ENCODE measurements around the gene TLE5.
A peak's percentile ranks its signal among the peaks of the same experiment; 100 is the strongest.

The TLE5 gene

GRCh38 chr19:3061182-3062161, 823 bp downstream of the TLE5 start:
- DNase-seq = peak; percentile 51 to 60 (median 59)
- Histone ChIP-seq H3K4me1 (ENCODE audit: control insufficient read depth, insufficient read depth, low read length, poor library complexity, severe bottlenecking) (peaks cover 42% of the 10 kb centered on the region), H3K36me3 (ENCODE audit: control insufficient read depth, insufficient read depth, low read length) (peaks cover 38% of the 10 kb centered on the region), H3K27ac (ENCODE audit: insufficient read depth, low read length, poor library complexity, severe bottlenecking) (peak overlapping the region; percentile 74), H3K9me3 (ENCODE audit: control insufficient read depth, low read length) (no peaks in the 10 kb centered on the region), H3K27me3 (replicated peaks; ENCODE audit: control insufficient read depth, insufficient read depth, low read length, poor library complexity, severe bottlenecking) (no peaks in the 10 kb centered on the region), H3K4me3 (ENCODE audit: insufficient read depth, low read depth, low read length, poor library complexity, severe bottlenecking) (peak overlapping the region; percentile 92)

GRCh38 chr19:3060857-3061181, 1.5 kb downstream of the TLE5 start:
- Histone ChIP-seq H3K4me3 (ENCODE audit: insufficient read depth, low read depth, low read length, poor library complexity, severe bottlenecking) (peak overlapping the region; percentile 92), H3K36me3 (ENCODE audit: control insufficient read depth, insufficient read depth, low read length) (peaks cover 45% of the 10 kb centered on the region), H3K27me3 (replicated peaks; ENCODE audit: control insufficient read depth, insufficient read depth, low read length, poor library complexity, severe bottlenecking) (no peaks in the 10 kb centered on the region), H3K27ac (ENCODE audit: insufficient read depth, low read length, poor library complexity, severe bottlenecking) (peak overlapping the region; percentile 74), H3K9me3 (ENCODE audit: control insufficient read depth, low read length) (no peaks in the 10 kb centered on the region), H3K4me1 (ENCODE audit: control insufficient read depth, insufficient read depth, low read length, poor library complexity, severe bottlenecking) (peaks cover 42% of the 10 kb centered on the region)
- DNase-seq = no peak

DNA sequence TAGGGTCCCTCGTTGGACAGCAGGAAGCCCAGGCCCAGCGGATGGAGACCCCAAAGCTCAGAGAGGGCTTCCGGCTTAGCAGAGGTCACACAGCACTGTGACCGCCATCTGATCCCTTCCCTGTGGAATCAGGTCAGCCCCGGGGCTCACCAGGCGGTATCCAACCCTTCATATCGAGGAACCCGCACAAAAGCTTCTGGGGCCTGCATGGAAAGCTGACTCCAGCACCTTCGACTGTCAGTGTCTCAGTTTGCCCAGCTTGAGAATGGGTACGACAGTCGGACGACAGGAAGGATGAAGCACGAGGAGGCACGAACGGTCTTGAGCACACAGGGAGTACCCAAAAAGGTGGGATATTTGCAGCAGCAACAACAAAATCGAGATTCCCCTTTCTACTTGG, 2.6 kb downstream of the TLE5 start:
- no peak for DNase-seq
- Histone ChIP-seq H3K36me3 (ENCODE audit: control insufficient read depth, insufficient read depth, low read length) (peaks cover 56% of the 10 kb centered on the region), H3K9me3 (ENCODE audit: control insufficient read depth, low read length) (no peaks in the 10 kb centered on the region), H3K4me1 (ENCODE audit: control insufficient read depth, insufficient read depth, low read length, poor library complexity, severe bottlenecking) (peaks cover 42% of the 10 kb centered on the region), H3K4me3 (ENCODE audit: insufficient read depth, low read depth, low read length, poor library complexity, severe bottlenecking) (peak overlapping the region; percentile 2), H3K27ac (ENCODE audit: insufficient read depth, low read length, poor library complexity, severe bottlenecking) (peak overlapping the region; percentile 26), H3K27me3 (replicated peaks; ENCODE audit: control insufficient read depth, insufficient read depth, low read length, poor library complexity, severe bottlenecking) (no peaks in the 10 kb centered on the region)

DNA sequence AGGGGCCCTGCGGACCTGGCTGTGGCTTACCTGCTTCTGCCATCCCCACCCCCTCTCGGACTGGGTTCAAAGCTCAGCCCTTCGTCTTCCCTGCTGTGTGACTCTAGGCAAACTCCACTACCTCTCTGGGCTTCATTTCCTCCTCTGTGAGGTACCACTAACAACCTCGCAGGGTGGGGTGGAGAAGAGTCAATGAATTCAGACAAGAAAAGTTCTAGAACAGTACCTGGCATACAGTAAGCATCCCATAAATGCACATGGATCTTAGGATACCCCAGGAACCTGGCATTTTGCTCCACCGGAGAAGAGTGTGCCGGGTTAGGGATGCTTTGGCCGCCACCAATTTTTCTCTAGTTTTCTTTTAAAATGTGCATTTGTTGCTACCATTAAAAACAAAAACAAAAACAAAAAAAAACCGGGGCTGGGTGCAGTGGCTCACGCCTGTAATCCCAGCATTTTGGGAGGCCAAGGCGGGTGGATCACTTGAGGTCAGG, 3.4 kb downstream of the TLE5 start:
- no peak for DNase-seq
- Histone ChIP-seq H3K4me1 (ENCODE audit: control insufficient read depth, insufficient read depth, low read length, poor library complexity, severe bottlenecking) (peaks cover 42% of the 10 kb centered on the region), H3K36me3 (ENCODE audit: control insufficient read depth, insufficient read depth, low read length) (peaks cover 63% of the 10 kb centered on the region), H3K9me3 (ENCODE audit: control insufficient read depth, low read length) (no peaks in the 10 kb centered on the region), H3K27me3 (replicated peaks; ENCODE audit: control insufficient read depth, insufficient read depth, low read length, poor library complexity, severe bottlenecking) (no peaks in the 10 kb centered on the region), H3K27ac (ENCODE audit: insufficient read depth, low read length, poor library complexity, severe bottlenecking) (peak overlapping the region; percentile 2), H3K4me3 (ENCODE audit: insufficient read depth, low read depth, low read length, poor library complexity, severe bottlenecking) (no peak overlapping the region)

- peaks cover 65% of the 10 kb centered on the region for H3K36me3 ChIP-seq (ENCODE audit: control insufficient read depth, insufficient read depth, low read length)
- no peak overlapping the region for H3K4me3 ChIP-seq (ENCODE audit: insufficient read depth, low read depth, low read length, poor library complexity, severe bottlenecking)
- no peaks in the 10 kb centered on the region for H3K9me3 ChIP-seq (ENCODE audit: control insufficient read depth, low read length)
- H3K27me3 ChIP-seq (replicated peaks; ENCODE audit: control insufficient read depth, insufficient read depth, low read length, poor library complexity, severe bottlenecking) = no peaks in the 10 kb centered on the region
- no peak for DNase-seq
- peaks cover 38% of the 10 kb centered on the region for H3K4me1 ChIP-seq (ENCODE audit: control insufficient read depth, insufficient read depth, low read length, poor library complexity, severe bottlenecking)
- H3K27ac ChIP-seq (ENCODE audit: insufficient read depth, low read length, poor library complexity, severe bottlenecking) = peak overlapping the region; percentile 2
Measured at GRCh38 chr19:3058009-3058820, 4.1 kb downstream of the TLE5 start.

GRCh38 chr19:3057275-3057714, 5.0 kb downstream of the TLE5 start:
- DNase-seq = no peak
- H3K9me3 ChIP-seq (ENCODE audit: control insufficient read depth, low read length) = no peaks in the 10 kb centered on the region
- H3K27me3 ChIP-seq (replicated peaks; ENCODE audit: control insufficient read depth, insufficient read depth, low read length, poor library complexity, severe bottlenecking) = no peaks in the 10 kb centered on the region
- H3K36me3 ChIP-seq (ENCODE audit: control insufficient read depth, insufficient read depth, low read length) = peaks cover 69% of the 10 kb centered on the region
- peak overlapping the region; percentile 11 for H3K27ac ChIP-seq (ENCODE audit: insufficient read depth, low read length, poor library complexity, severe bottlenecking)
- no peak overlapping the region for H3K4me3 ChIP-seq (ENCODE audit: insufficient read depth, low read depth, low read length, poor library complexity, severe bottlenecking)
- peaks cover 37% of the 10 kb centered on the region for H3K4me1 ChIP-seq (ENCODE audit: control insufficient read depth, insufficient read depth, low read length, poor library complexity, severe bottlenecking)

DNA sequence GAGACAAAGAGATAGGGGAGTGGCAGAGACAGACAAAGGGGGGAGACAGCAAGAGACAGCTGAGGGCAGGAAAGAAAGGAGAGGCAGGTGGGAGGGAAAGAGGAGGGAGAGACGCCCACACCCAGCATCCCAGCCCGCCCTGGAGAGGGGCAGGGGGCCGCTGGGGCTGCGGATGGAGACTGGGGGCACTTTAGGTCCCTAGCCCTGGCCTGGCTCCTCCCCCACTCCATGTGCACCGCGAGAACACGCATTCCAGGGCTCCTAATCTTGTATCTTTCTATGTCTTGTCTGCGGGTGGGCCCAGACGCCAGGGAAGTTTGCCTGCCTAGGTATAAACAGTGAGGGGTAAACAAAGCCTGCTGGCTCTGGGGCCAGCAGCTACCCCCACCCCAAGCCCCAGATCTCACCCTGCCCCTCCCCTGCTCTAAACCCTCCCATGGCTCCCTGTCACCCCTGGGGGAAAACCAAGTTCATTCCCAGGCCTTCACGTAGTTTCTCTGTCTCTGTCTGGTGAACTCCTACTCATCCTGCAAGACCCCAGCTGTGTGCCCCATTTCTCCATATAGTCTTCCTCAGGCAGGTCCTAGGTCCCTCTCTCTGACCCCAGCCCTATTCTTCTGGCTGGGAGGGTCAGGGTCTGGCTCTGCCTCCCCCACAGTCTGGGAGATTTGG, 5.7 kb downstream of the TLE5 start:
- H3K4me3 ChIP-seq (ENCODE audit: insufficient read depth, low read depth, low read length, poor library complexity, severe bottlenecking) = no peak overlapping the region
- no peaks in the 10 kb centered on the region for H3K27me3 ChIP-seq (replicated peaks; ENCODE audit: control insufficient read depth, insufficient read depth, low read length, poor library complexity, severe bottlenecking)
- H3K27ac ChIP-seq (ENCODE audit: insufficient read depth, low read length, poor library complexity, severe bottlenecking) = no peak overlapping the region
- no peaks in the 10 kb centered on the region for H3K9me3 ChIP-seq (ENCODE audit: control insufficient read depth, low read length)
- no peak for DNase-seq
- peaks cover 37% of the 10 kb centered on the region for H3K4me1 ChIP-seq (ENCODE audit: control insufficient read depth, insufficient read depth, low read length, poor library complexity, severe bottlenecking)
- H3K36me3 ChIP-seq (ENCODE audit: control insufficient read depth, insufficient read depth, low read length) = peaks cover 69% of the 10 kb centered on the region

DNA sequence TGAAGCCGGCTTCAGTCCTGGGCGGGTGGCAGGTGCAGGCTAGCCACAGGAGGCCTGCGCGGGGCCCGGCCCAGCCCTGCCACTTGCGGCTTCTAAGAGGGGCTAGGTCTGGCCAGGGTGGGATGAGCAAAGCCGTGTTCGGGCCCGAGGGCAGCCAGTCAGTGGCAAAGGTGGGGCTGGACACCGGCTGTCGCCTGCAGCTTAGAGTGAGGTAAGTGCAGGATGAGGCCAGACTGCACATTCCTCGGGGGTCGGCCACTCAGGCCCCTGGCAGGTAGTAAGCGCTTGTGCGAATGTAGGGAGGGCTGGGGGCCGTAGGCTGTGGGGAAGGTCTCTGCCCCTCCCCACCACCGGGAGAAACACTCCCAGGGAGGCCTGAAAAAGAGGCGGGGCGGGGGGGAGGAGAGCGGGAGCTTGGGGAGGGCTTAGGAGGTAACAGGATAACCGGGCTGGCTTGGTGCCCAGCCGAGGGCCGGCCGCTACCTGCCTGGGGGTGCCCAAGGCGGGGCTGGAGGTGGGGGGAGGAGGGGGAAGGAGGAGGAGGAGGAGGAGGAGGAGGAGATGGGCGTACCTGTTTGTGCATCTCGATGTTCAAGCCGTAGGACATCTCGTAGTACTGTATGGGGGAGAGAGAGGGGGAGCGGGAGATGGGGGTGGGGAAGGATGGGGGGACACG, 6.4 kb downstream of the TLE5 start:
- no peaks in the 10 kb centered on the region for H3K27me3 ChIP-seq (replicated peaks; ENCODE audit: control insufficient read depth, insufficient read depth, low read length, poor library complexity, severe bottlenecking)
- H3K4me1 ChIP-seq (ENCODE audit: control insufficient read depth, insufficient read depth, low read length, poor library complexity, severe bottlenecking) = peaks cover 35% of the 10 kb centered on the region
- peaks cover 69% of the 10 kb centered on the region for H3K36me3 ChIP-seq (ENCODE audit: control insufficient read depth, insufficient read depth, low read length)
- no peak for DNase-seq
- H3K9me3 ChIP-seq (ENCODE audit: control insufficient read depth, low read length) = no peaks in the 10 kb centered on the region
- H3K4me3 ChIP-seq (ENCODE audit: insufficient read depth, low read depth, low read length, poor library complexity, severe bottlenecking) = no peak overlapping the region
- no peak overlapping the region for H3K27ac ChIP-seq (ENCODE audit: insufficient read depth, low read length, poor library complexity, severe bottlenecking)

GRCh38 chr19:3054972-3055740, 7.1 kb downstream of the TLE5 start:
- Histone ChIP-seq H3K4me3 (ENCODE audit: insufficient read depth, low read depth, low read length, poor library complexity, severe bottlenecking) (no peak overlapping the region), H3K27ac (ENCODE audit: insufficient read depth, low read length, poor library complexity, severe bottlenecking) (no peak overlapping the region), H3K27me3 (replicated peaks; ENCODE audit: control insufficient read depth, insufficient read depth, low read length, poor library complexity, severe bottlenecking) (no peaks in the 10 kb centered on the region), H3K36me3 (ENCODE audit: control insufficient read depth, insufficient read depth, low read length) (peaks cover 64% of the 10 kb centered on the region), H3K4me1 (ENCODE audit: control insufficient read depth, insufficient read depth, low read length, poor library complexity, severe bottlenecking) (peaks cover 31% of the 10 kb centered on the region), H3K9me3 (ENCODE audit: control insufficient read depth, low read length) (no peaks in the 10 kb centered on the region)
- no peak for DNase-seq
